OCI-LY3 (cell line): Measurements from ENCODE around the gene KLHDC1.
"Not testable (repeated sequence)": the region's sequence is repeated elsewhere in the genome, so short reads cannot be mapped to it uniquely, and the experiment has no call there.

Source experiments
- H2AFZ ChIP-seq: fragments of 200-600, 300-600 bp; shearing (Covaris generic); 2 replicates; pipeline ENCODE4 v1.6.0; 2014; ENCODE audit warnings: antibody characterized with exemption, low read depth, low read length
- H3K27ac ChIP-seq: fragments of 200-600, 300-600 bp; sonication (generic); 2 replicates; pipeline ENCODE4 v1.5.1; 2014; ENCODE audit warnings: mild to moderate bottlenecking, low read length, moderate library complexity, mixed read lengths
- H3K27me3 ChIP-seq: fragments of 200-600, 300-600 bp; sonication (generic); 2 replicates; pipeline ENCODE4 v1.6.1; 2014; ENCODE audit warnings: low read depth, low read length, mixed read lengths
- H3K36me3 ChIP-seq: fragments of 200-600, 300-600 bp; sonication (generic); replicated peaks from 2 replicates; pipeline ENCODE3; 2014; ENCODE audit warnings: low read depth, low read length, mixed read lengths
- H3K4me1 ChIP-seq: fragments of 300-600, 200-600 bp; sonication (generic); 2 replicates; pipeline ENCODE4 v1.6.1; 2014; ENCODE audit warnings: low read length, mixed read lengths
- H3K4me2 ChIP-seq: fragments of 200-600, 300-600 bp; sonication (generic); 2 replicates; pipeline ENCODE4 v1.6.1; 2014; ENCODE audit warnings: low read length, mixed read lengths
- H3K4me3 ChIP-seq: fragments of 300-600, 200-600 bp; sonication (generic); 2 replicates; pipeline ENCODE4 v1.5.1; 2014; ENCODE audit warnings: antibody characterized with exemption, mild to moderate bottlenecking, low read length, moderate library complexity
- H3K79me2 ChIP-seq: fragments of 300-600, 200-600 bp; shearing (Covaris generic); 2 replicates; pipeline ENCODE4 v1.6.1; 2014; ENCODE audit warnings: mild to moderate bottlenecking, low read length, mixed read lengths
- H3K9ac ChIP-seq: fragments of 300-600, 200-600 bp; shearing (Covaris generic); 2 replicates; pipeline ENCODE4 v1.6.0; 2014; ENCODE audit warnings: mild to moderate bottlenecking, low read length, moderate library complexity
- H3K9me3 ChIP-seq: fragments of 200-600, 300-600 bp; shearing (Covaris generic); 2 replicates; pipeline ENCODE4 v1.6.1; 2014; ENCODE audit warnings: low read length, mixed read lengths; ENCODE audit not compliant: insufficient read depth
- H4K20me1 ChIP-seq: fragments of 200-600, 300-600 bp; sonication (generic); 2 replicates; pipeline ENCODE4 v1.6.1; 2016; ENCODE audit warnings: low read length, mixed read lengths; ENCODE audit not compliant: insufficient read depth
- EZH2phosphoT487 ChIP-seq: fragments of 200-600 bp; shearing (Covaris generic); IDR thresholded peaks from 2 replicates; pipeline ENCODE4 v1.6.1; 2018; ENCODE audit warnings: antibody characterized with exemption, mixed run types, low read depth
- TF ChIP-seq, protein P1 (sequence below): fragments of 200-600, 300-600 bp; sonication (generic); IDR thresholded peaks from 2 replicates; pipeline ENCODE4 v1.5.1; 2014; ENCODE audit warnings: antibody characterized with exemption, low read length, low read depth

KLHDC1 gene

DNA sequence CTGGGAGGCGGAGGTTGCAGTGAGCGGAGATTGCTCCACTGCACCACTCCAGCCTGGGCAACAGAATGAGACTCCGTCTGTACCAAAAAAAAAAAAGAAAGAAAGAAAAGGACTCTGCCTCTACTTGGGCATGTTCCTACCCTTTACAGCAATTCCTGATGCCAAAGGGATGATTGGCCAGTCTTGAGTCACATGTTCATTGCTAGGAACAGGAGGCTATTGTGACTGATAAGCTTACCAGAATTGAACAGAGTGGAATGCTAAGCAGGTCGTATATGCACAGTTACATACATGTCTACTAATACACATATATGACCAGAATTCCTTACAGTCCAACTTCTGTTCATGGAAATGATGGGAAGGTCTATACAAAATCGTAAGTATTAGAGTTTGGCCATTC lies 34.3 kb downstream of the KLHDC1 start:
- Histone ChIP-seq H3K9me3 (no peaks in the 10 kb centered on the region), H3K36me3 (no peaks in the 10 kb centered on the region), H4K20me1 (no peaks in the 10 kb centered on the region), H3K27me3 (no peaks in the 10 kb centered on the region), H3K79me2 (no peaks in the 10 kb centered on the region), H2AFZ (no peak overlapping the region), H3K4me3 (no peak overlapping the region), H3K27ac (no peak overlapping the region), H3K4me1 (no peaks in the 10 kb centered on the region), H3K4me2 (no peak overlapping the region), H3K9ac (no peak overlapping the region)
- no peak for TF ChIP-seq EZH2phosphoT487
- TF ChIP-seq, protein P1, sequence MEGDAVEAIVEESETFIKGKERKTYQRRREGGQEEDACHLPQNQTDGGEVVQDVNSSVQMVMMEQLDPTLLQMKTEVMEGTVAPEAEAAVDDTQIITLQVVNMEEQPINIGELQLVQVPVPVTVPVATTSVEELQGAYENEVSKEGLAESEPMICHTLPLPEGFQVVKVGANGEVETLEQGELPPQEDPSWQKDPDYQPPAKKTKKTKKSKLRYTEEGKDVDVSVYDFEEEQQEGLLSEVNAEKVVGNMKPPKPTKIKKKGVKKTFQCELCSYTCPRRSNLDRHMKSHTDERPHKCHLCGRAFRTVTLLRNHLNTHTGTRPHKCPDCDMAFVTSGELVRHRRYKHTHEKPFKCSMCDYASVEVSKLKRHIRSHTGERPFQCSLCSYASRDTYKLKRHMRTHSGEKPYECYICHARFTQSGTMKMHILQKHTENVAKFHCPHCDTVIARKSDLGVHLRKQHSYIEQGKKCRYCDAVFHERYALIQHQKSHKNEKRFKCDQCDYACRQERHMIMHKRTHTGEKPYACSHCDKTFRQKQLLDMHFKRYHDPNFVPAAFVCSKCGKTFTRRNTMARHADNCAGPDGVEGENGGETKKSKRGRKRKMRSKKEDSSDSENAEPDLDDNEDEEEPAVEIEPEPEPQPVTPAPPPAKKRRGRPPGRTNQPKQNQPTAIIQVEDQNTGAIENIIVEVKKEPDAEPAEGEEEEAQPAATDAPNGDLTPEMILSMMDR: no peak

DNA sequence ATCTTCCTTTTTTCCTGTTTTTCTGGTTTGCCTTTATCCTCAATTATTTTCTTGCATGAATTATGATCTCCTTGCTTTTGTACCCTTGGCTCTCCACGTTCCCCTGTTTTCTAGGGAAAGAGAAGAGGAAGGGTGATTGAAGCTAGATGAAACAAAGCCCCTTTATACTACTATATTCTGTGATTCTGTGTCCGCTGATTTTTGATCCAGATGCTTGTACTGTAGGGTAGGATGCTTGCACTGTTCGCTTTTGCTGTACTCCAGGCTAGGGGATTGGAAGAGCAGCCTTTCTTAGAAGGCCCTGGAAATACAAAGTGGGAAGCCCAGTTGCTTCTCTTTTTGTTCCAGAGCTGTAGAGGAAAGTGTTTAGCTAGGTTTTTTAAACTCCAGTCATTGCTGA lies 40.0 kb downstream of the KLHDC1 start:
- Histone ChIP-seq H3K36me3 (no peaks in the 10 kb centered on the region), H4K20me1 (no peaks in the 10 kb centered on the region), H3K4me2 (no peak overlapping the region), H3K4me3 (no peak overlapping the region), H3K9me3 (no peaks in the 10 kb centered on the region), H2AFZ (no peak overlapping the region), H3K27me3 (no peaks in the 10 kb centered on the region), H3K9ac (no peak overlapping the region), H3K4me1 (no peaks in the 10 kb centered on the region), H3K27ac (no peak overlapping the region), H3K79me2 (no peaks in the 10 kb centered on the region)
- TF ChIP-seq, protein P1: no peak
- TF ChIP-seq EZH2phosphoT487: no peak

DNA sequence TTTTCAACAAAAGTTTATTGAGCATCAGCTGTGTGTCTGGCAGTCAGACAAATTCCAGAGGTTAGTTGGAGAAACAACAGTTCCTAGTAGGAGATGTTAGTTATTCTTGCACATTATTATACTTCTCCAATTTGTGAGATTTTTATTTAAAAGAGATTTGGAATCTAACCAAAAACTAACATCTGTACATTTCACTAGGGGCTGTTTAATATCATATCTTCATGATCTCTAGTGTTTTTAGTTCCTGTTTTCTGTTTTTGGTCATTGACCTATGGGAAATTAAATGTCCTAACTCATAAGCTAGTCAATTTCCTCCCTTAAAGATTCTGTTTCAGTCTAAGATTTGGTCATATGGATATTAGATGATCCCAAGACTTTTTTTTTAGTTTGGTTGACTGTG lies 40.9 kb downstream of the KLHDC1 start:
- Histone ChIP-seq H3K27me3 (no peaks in the 10 kb centered on the region), H3K27ac (no peak overlapping the region), H3K36me3 (no peaks in the 10 kb centered on the region), H4K20me1 (no peaks in the 10 kb centered on the region), H3K9me3 (no peaks in the 10 kb centered on the region), H3K79me2 (no peaks in the 10 kb centered on the region), H2AFZ (no peak overlapping the region), H3K4me1 (no peaks in the 10 kb centered on the region), H3K9ac (no peak overlapping the region), H3K4me3 (no peak overlapping the region), H3K4me2 (no peak overlapping the region)
- no peak for TF ChIP-seq EZH2phosphoT487
- TF ChIP-seq, protein P1: no peak

DNA sequence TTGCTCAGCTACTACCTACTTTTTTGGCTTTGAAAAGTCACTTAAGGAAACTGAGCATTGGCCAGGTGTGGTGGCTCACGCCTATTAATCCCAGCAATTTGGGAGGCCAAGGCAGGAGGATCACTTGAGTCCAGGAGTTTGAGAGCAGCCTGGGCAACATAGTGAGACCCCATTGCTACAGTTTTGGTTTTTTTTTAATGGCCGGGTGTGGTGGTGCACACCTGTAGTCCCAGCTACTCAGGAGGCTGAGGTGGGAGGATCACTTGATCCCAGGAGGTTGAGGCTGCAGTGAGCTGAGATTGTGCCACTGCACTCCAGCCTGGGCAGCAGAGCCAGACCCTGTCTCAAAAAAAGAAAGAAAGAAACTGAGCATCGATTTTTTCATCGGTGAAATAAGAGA lies 42.7 kb downstream of the KLHDC1 start:
- not testable (repeated sequence) for H3K4me3 ChIP-seq, H3K4me1 ChIP-seq, H3K9ac ChIP-seq, H4K20me1 ChIP-seq, H3K9me3 ChIP-seq, H3K36me3 ChIP-seq, H3K27ac ChIP-seq, H3K79me2 ChIP-seq, H3K4me2 ChIP-seq, H2AFZ ChIP-seq, H3K27me3 ChIP-seq

GRCh38 chr14:49745191-49745590 lies 52.3 kb downstream of the KLHDC1 start:
- Histone ChIP-seq H3K9ac (no peak overlapping the region), H3K79me2 (no peaks in the 10 kb centered on the region), H4K20me1 (no peaks in the 10 kb centered on the region), H3K4me1 (no peaks in the 10 kb centered on the region), H3K4me2 (no peak overlapping the region), H3K36me3 (no peaks in the 10 kb centered on the region), H3K27me3 (no peaks in the 10 kb centered on the region), H3K9me3 (no peaks in the 10 kb centered on the region), H3K4me3 (no peak overlapping the region), H2AFZ (no peak overlapping the region), H3K27ac (no peak overlapping the region)
- TF ChIP-seq, protein P1: no peak
- no peak for TF ChIP-seq EZH2phosphoT487

DNA sequence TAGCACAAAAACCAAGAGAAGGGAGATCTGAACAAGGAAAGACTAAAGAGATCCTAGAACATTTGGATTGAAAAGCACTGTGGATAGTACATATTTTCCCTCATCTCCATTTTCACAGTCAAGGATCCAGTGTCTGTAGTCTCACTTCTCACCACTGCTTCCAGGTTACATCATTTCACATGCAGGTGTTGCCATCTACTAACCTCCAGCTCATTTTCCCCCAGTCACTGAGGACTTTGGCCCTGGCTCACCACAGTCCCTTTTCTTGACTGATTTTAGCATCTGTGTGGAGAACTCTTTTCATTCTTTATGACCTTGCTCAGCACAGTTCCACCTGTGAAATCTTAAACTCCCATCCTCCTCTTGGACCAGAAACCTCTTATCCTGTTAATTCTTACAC lies 53.6 kb downstream of the KLHDC1 start:
- H3K4me1 ChIP-seq, H3K36me3 ChIP-seq, H3K27me3 ChIP-seq, H4K20me1 ChIP-seq, H3K4me2 ChIP-seq, H3K27ac ChIP-seq, H3K4me3 ChIP-seq, H3K79me2 ChIP-seq, H3K9ac ChIP-seq, H2AFZ ChIP-seq, H3K9me3 ChIP-seq: not testable (repeated sequence)
